GM19351 (cell line): ENCODE data around the gene EGFL8.

Source experiments
- ATAC-seq: cut with Tn5 transposase; IDR thresholded peaks from one replicate; pipeline ENCODE4 v1.9.1; 2021; ENCODE audit warnings: mild to moderate bottlenecking, moderate library complexity; ENCODE audit not compliant: unreplicated experiment

The EGFL8 gene

GRCh38 chr6:32146287-32146686 lies 18.1 kb upstream of the EGFL8 start:
- ATAC-seq, result no peak

- no peak for ATAC-seq
Measured at GRCh38 chr6:32146687-32147086, 17.7 kb upstream of the EGFL8 start.

- no peak for ATAC-seq
Measured at GRCh38 chr6:32147401-32148132, 16.8 kb upstream of the EGFL8 start.

GRCh38 chr6:32148289-32149091 lies 15.9 kb upstream of the EGFL8 start:
- ATAC-seq, result no peak

DNA sequence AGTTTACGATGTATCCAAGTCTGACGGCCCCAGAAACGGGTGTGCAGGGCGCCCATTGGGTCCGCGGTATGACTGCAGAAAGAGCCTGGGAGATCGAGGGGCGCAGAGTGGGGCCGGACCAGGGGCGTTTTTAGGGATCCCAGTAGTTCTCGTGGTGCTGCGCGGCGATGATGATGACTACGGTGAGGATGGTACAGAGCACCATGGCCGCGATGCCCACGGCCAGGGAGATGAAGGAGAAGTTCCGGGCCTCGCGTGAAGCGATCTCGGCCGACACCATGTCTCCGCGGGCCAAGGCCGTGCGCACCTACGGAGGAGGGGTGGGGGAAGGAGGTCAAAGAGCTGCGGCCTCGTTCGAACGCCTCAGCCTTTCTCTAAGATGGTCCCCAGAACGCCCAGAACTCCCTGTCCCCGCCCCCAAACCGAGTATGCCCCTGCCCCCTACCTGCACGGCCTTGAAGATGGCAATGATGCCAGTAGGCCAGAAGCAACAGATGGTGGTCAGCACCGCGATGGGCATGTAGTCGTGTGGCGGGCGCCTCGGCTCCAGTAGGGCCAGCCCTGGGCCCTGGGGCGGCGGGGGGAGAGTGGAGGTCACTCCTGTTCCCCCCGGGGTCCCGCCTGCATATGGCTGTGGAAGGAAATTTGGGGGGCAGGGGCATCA lies 15.2 kb upstream of the EGFL8 start:
- ATAC-seq, result no peak

GRCh38 chr6:32149932-32150870 lies 14.2 kb upstream of the EGFL8 start:
- no peak for ATAC-seq

DNA sequence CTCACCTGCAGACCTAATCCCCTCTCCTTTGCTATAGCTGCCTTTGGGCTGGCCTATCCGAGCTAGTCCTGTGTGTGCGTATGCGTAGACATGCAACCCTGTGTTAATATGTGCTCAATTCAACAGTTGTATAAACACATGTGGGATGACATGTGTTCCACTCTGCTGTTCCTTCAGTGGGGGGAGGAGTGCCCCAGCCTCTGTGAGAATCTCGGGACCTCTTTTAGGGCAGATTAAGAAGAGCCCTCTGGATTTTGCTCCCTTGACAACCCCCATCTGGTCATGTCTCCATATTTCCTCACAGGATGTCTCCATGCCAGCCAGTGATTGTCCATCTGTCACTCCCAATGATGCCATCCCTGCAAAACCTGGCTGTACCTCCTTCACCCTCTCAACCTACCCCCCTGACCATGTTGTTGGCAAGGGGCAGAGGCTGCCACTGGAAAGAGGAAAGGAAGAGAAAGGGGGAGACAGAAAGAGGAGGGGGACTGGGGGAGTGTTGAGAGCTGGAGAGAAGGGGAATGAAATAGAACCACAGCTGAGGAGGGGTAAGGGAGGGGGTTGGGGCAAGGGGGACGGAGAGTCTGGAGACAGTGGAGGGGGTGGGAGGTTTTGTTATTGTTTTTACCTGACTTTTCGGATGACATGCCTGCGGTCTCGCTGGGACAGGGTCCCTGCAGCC lies 13.1 kb upstream of the EGFL8 start:
- no peak for ATAC-seq

DNA sequence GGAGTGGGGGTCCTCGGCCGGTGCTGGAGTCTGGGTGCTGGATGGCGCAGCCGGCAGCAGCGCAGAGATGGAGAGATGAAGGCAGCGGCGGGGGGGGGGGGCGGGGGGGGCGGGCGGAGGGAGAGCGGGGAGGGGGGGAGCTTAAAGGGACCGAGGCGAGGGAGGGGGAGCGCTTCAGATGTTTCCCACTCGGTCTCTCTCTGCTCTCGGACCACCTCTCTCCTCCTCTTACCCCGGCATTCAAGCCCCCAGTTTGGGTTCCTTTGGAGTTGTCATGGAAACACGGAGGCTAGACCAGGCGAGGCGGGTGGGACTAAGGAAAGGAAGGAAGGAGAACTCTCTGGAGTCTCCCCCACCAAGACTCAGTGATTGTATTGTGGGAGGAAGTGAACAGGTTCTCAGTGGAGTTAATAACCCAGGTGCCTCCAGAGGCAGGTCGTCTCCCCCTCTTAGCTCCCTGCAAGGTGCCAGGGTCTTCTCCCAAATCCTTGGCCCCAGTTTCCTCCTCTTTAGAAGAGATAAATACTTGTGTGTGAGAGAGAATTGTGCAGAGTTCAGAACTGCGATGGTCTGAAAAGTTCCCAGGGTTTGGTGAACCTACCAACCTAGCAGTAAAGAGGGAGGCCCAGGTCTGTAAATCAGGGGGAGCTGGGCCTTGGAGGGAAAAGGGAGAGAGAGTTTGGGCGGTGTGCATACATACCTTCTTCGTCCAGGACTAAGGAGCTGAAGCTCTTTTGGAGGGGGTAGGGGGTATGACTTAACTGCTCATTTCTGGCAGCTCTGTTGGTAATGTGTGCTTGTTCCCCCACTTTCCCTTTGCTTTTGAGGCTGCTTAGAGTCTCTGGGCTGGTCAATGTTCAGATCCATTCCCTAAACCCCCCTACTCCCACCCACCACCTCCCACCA lies 12.3 kb upstream of the EGFL8 start, which contains the start of gene PRRT1:
Gene PRRT1, minus strand, starts transcription at position 77 of the 906 bp plus-strand sequence. CDS start 112 bp downstream, outside the sequence.
- no peak for ATAC-seq

DNA sequence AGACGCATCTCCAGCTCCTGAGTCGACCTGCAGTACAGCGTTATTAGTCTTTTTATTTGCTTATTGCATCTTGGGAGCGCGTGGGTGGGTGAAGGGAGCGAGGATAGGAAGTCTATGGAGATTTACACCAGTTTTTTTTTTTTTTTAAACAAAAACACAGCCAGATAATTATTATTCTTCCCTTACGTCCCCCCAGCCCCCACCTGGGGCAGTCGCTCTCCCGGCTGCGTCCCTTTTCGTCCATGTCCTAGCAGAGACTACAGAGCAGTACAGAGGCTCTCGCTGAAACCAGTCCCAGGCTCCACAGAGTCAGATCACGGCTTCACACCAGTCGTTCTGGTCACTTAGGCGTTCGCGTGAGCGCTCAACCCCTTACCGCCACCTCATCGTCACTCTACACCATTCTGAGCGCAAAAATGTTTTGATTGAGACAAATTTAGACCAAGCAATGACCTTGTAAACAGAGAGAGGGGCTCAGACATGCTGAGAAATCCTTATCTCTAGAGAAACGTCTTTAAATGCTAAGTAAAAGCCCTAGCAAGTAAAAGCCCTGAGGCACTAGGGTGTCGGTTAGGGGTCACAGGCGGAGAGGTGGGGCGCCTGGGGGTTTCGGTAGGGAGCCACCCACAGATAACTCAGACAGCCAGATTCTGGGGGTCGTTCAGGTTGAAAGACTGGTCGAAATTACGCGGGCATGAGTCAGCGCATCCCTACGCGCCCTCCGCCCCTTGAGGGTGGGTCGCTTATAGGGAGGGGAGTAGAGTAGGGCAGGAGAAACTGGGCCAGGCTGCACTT lies 11.4 kb upstream of the EGFL8 start:
- ATAC-seq, result no peak

DNA sequence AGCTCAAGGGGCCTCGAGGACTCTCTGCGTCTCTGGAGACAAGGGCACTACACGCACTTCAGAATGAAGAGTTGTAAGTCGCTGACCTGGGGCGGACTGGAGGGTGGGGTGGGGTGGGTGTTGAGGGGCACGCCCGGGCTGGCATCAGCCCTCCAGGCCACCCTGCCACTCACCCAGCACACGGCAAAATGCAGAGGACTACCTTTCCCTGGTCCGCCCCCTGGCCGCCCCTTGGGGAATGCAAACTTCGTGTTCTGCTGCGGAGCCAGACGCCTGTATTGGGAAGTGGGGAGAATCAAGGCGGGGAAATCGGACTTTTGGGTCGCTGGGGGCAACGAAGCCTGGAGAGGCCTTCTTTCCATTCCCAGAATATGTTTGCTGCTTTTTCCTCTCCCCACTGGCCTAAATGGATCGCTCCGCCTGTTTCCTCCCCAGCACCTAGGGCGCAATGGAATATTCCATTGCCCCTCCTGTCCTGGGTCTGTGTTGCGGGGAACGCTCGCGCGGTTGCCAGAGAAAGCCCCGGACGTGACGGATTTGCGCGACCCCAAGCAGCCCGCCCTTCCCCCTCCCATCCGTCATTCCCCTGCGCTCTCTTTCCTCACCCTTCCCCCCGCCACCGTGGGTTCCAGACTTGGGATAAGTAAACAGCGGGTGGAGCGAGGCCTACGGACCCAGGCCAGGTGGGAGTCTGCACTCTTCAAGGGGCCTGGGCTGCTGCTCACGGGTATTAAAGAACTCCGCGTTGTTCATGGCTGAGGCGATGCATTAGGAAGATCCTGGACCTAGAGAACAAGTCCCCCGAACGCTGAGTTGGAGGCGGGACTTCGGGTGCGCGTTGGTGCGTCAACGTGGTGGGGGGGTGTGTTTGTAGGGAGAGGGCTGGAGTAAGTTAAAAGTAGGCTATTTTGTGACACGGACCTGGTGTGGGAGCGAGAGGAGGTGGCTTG lies 10.6 kb upstream of the EGFL8 start, which contains the start of gene PPT2:
Gene PPT2, plus strand, starts transcription at position 578 of the 950 bp plus-strand sequence. CDS start 454 bp downstream, outside the sequence.
- ATAC-seq, result no peak

GRCh38 chr6:32154514-32155161 lies 9.8 kb upstream of the EGFL8 start:
- peak; percentile 56 for ATAC-seq

DNA sequence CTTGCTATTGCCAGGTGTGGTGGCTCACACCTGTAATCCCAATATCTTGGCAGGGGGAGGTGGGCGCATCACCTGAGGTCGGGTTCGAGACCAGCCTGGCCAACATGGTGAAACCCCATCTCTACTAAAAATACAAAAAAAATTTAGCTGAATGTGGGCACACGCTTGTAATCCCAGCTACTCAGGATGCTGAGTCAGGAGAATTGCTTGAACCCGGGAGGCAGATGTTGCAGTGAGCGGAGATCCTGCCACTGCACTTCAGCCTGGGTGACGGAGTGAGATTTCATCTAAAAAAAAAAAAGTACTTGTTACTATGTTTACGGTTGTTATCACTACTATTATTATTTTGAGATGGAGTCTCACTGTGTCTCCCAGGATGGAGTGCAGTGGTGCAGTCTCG lies 7.5 kb upstream of the EGFL8 start:
- no peak for ATAC-seq

- no peak for ATAC-seq
Measured at GRCh38 chr6:32158052-32158451, 6.3 kb upstream of the EGFL8 start.

GRCh38 chr6:32163559-32164258 lies 686 bp upstream of the EGFL8 start:
- no peak for ATAC-seq

DNA sequence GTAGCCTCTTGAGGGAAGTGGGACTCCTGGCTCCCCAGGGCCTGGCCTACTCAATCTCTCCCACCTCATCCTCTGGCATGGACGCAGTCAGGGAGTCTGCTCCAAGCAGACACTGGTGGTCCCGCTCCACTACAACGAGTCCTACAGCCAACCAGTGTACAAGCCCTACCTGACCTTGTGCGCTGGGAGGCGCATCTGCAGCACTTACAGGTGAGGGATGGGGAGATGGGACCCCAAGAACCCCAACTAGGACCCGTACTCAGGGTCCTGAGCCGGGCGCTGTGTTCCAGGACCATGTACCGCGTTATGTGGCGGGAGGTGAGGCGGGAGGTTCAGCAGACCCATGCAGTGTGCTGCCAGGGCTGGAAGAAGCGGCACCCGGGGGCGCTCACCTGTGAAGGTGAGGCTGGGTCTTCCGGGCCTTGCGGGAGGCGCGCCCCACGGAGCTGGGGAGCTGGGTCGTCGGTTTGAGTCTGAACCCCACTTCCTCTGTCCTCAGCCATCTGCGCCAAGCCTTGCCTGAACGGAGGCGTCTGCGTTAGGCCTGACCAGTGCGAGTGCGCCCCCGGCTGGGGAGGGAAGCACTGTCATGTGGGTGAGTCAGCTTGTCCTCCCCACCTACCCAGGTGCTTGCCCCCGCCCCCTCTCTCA lies 2.1 kb downstream of the EGFL8 start:
- no peak for ATAC-seq
